ENCODE results near the gene DMRT2. TPM values are rescaled to one million over a fixed set of nuclear protein-coding genes. Genes with fewer than 3 reads are reported as not detected.
A peak's percentile ranks its signal among the peaks of the same experiment; 100 is the strongest.

Gene DMRT2
- total RNA-seq (2014; rRNA removed) (not detected in 2 replicates), Bru-seq, nascent RNA (percentile 21 among the genes with signal in this experiment), BruChase-seq, experiment 1, labeled RNA remaining after a 6-hour chase (percentile 8 among the genes with signal in this experiment), BruChase-seq, experiment 2, labeled RNA remaining after a 2-hour chase (percentile 11 among the genes with signal in this experiment)
- long read RNA-seq: 0 reads

DNA sequence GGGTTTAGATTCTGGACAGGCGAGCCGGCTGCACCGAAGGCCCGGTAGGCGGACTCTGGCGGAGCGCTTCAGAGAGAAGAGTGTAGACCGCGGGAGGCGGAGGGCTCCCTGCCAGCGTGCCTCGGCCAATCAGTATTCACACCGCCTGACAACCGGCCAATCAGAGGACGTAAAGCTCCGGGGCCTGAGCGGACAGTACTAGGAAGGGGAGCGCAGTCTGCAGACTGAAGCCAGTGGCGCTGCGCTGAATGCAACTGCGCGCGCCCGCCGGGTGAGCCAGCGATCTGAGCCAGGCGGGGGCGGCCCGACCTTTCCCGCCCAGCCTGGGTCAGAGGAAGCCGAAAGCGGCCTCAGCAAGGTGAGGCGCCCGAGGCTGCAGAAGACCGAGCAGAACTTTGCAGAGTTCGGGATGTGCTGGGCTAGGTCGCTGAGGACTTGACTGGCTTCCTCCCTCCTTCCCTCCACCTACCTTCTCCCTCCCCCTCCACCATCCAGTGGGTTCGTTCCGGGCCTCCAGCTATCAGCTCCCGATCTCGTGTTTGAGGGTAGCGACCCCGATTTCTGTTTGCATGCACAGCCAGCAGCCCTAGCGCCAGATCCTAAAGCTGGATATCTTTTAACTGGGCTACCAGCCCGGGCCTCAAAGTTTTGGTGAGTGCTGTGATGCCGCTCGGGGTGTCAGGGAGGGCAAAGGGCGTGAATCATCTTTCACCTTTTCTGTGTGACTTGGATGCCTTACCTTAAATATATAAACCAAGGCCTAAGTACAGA is at the start of gene DMRT2:
TSS of gene DMRT2 (plus strand) at position 233 of the 771 bp plus-strand sequence. CDS start 1,257 bp downstream, outside the sequence.
- H3K9ac ChIP-seq (ENCODE audit: low read length): no peak within 1 kb of the TSS
- POLR2A ChIA-PET (ENCODE audit: unreplicated experiment): no interaction called here
- no peaks in the 10 kb centered on the region for H3K9me3 ChIP-seq (ENCODE audit: low read length)
- ATAC-seq (no peak), DNase-seq (no peak)
- BruUV-seq (replicated peaks): no TSS peak
- H4K20me1 ChIP-seq (ENCODE audit: low read length): no peaks in the 10 kb centered on the region
- intact Hi-C loops (cut with micrococcal nuclease): no loop called here
- no peaks in the 10 kb centered on the region for H3F3A ChIP-seq (ENCODE audit: low read length, unreplicated experiment)
- H3K4me1 ChIP-seq (ENCODE audit: insufficient read depth, low read length): peaks cover 11% of the 10 kb centered on the region
- no peaks in the 10 kb centered on the region for H3K79me2 ChIP-seq (ENCODE audit: low read length)
- H3K27me3 ChIP-seq (ENCODE audit: low read length): no peaks in the 10 kb centered on the region
- CTCF ChIA-PET: no interaction called here
- H3K4me3 ChIP-seq (ENCODE audit: low read length): no peak within 1 kb of the TSS
- no peak within 1 kb of the TSS for H3K27ac ChIP-seq (ENCODE audit: low read length)
- no peak within 1 kb of the TSS for H3K4me2 ChIP-seq (ENCODE audit: low read length)
- TF ChIP-seq, protein P1, sequence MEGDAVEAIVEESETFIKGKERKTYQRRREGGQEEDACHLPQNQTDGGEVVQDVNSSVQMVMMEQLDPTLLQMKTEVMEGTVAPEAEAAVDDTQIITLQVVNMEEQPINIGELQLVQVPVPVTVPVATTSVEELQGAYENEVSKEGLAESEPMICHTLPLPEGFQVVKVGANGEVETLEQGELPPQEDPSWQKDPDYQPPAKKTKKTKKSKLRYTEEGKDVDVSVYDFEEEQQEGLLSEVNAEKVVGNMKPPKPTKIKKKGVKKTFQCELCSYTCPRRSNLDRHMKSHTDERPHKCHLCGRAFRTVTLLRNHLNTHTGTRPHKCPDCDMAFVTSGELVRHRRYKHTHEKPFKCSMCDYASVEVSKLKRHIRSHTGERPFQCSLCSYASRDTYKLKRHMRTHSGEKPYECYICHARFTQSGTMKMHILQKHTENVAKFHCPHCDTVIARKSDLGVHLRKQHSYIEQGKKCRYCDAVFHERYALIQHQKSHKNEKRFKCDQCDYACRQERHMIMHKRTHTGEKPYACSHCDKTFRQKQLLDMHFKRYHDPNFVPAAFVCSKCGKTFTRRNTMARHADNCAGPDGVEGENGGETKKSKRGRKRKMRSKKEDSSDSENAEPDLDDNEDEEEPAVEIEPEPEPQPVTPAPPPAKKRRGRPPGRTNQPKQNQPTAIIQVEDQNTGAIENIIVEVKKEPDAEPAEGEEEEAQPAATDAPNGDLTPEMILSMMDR (conservative IDR thresholded peaks at IDR 0.05; ENCODE audit: low read depth, low read length): no peak
- TF ChIP-seq EZH2 (IDR thresholded peaks at IDR 0.05; ENCODE audit: low read length, unreplicated experiment) (no peak), EZH2phosphoT487 (IDR thresholded peaks at IDR 0.05; ENCODE audit: borderline replicate concordance, low read length) (no peak)
- no peak within 1 kb of the TSS for H2AFZ ChIP-seq (ENCODE audit: low read length)
- no peaks in the 10 kb centered on the region for H3K9me2 ChIP-seq (replicated peaks; ENCODE audit: low read length)
- H3K36me3 ChIP-seq (ENCODE audit: low read depth, low read length): no peaks in the 10 kb centered on the region

DNA sequence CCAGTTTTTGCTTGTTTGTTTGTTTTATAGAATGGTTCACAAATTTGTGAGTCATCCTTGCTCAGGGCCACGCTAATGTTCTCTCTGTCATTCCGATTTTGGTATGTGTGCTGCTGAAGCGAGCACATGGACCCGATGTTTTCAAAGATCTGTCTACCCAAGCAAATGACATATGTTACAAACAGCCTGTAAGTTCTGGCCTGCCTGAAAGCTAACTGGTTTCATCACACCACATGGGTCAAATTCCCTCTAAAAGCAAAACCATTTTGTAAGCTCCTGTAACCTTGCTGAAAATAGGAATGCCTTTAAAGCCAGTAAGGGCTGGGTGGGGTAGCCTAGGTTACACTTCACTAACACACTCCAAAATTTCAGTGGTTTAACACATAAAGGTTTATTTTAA is 48.3 kb upstream of the DMRT2 start:
- Histone ChIP-seq H3K36me3 (ENCODE audit: low read depth, low read length) (no peaks in the 10 kb centered on the region), H3K27me3 (ENCODE audit: low read length) (no peaks in the 10 kb centered on the region), H3K9me2 (replicated peaks; ENCODE audit: low read length) (no peaks in the 10 kb centered on the region), H3K27ac (ENCODE audit: low read length) (no peak overlapping the region), H3K9me3 (ENCODE audit: low read length) (no peaks in the 10 kb centered on the region), H3K4me3 (ENCODE audit: low read length) (no peak overlapping the region), H3K4me2 (ENCODE audit: low read length) (no peak overlapping the region), H2AFZ (ENCODE audit: low read length) (no peak overlapping the region), H3K9ac (ENCODE audit: low read length) (no peak overlapping the region), H3F3A (ENCODE audit: low read length, unreplicated experiment) (peaks cover 4% of the 10 kb centered on the region), H3K4me1 (ENCODE audit: insufficient read depth, low read length) (no peaks in the 10 kb centered on the region), H3K79me2 (ENCODE audit: low read length) (no peaks in the 10 kb centered on the region), H4K20me1 (ENCODE audit: low read length) (no peaks in the 10 kb centered on the region)
- ChIA-PET CTCF (no interaction called here), POLR2A (ENCODE audit: unreplicated experiment) (no interaction called here)
- no TSS peak for BruUV-seq (replicated peaks)
- ATAC-seq (no peak), DNase-seq (peak; percentile 22)
- intact Hi-C loops (cut with micrococcal nuclease): loop anchor here (10.0 kb wide), 1 partner anchor 187 kb away; no protein-coding TSS in a partner anchor
- TF ChIP-seq, protein P1 (conservative IDR thresholded peaks at IDR 0.05; ENCODE audit: low read depth, low read length): no peak
- TF ChIP-seq EZH2 (IDR thresholded peaks at IDR 0.05; ENCODE audit: low read length, unreplicated experiment): no peak
- no peak for TF ChIP-seq EZH2phosphoT487 (IDR thresholded peaks at IDR 0.05; ENCODE audit: borderline replicate concordance, low read length)

DNA sequence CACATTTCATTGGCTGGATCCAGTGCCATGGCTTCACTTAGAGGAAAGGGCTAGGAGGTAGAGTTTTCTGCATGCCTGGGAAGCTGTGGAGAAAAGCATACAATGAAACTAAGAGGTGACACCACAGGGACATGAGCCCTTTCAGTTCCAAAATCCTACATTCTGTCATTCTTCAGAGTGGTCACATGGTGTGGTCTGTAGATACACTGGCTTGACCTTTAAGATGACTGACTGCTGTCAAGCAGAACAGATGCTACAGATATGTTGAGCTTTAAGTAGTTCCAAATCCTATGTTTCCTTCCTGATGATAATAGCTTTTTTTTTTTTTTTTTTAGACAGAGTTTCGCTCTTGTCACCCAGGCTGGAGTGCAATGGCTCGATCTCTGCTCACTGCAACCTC is 47.5 kb upstream of the DMRT2 start:
- CTCF ChIA-PET: no interaction called here
- POLR2A ChIA-PET (ENCODE audit: unreplicated experiment): no interaction called here
- no TSS peak for BruUV-seq (replicated peaks)
- no peaks in the 10 kb centered on the region for H3K27me3 ChIP-seq (ENCODE audit: low read length)
- no peaks in the 10 kb centered on the region for H3K4me1 ChIP-seq (ENCODE audit: insufficient read depth, low read length)
- H2AFZ ChIP-seq (ENCODE audit: low read length): no peak overlapping the region
- no peak overlapping the region for H3K9ac ChIP-seq (ENCODE audit: low read length)
- H3K79me2 ChIP-seq (ENCODE audit: low read length): no peaks in the 10 kb centered on the region
- no peaks in the 10 kb centered on the region for H3K9me2 ChIP-seq (replicated peaks; ENCODE audit: low read length)
- DNase-seq (no peak), ATAC-seq (no peak)
- no peak for TF ChIP-seq EZH2phosphoT487 (IDR thresholded peaks at IDR 0.05; ENCODE audit: borderline replicate concordance, low read length)
- TF ChIP-seq, protein P1 (conservative IDR thresholded peaks at IDR 0.05; ENCODE audit: low read depth, low read length): no peak
- TF ChIP-seq EZH2 (IDR thresholded peaks at IDR 0.05; ENCODE audit: low read length, unreplicated experiment): no peak
- H3F3A ChIP-seq (ENCODE audit: low read length, unreplicated experiment): peaks cover 4% of the 10 kb centered on the region
- no peaks in the 10 kb centered on the region for H3K36me3 ChIP-seq (ENCODE audit: low read depth, low read length)
- no peak overlapping the region for H3K27ac ChIP-seq (ENCODE audit: low read length)
- H3K4me3 ChIP-seq (ENCODE audit: low read length): no peak overlapping the region
- intact Hi-C loops (cut with micrococcal nuclease): loop anchor here (10.0 kb wide), 1 partner anchor 188 kb away; no protein-coding TSS in a partner anchor
- H3K9me3 ChIP-seq (ENCODE audit: low read length): no peaks in the 10 kb centered on the region
- H3K4me2 ChIP-seq (ENCODE audit: low read length): no peak overlapping the region
- no peaks in the 10 kb centered on the region for H4K20me1 ChIP-seq (ENCODE audit: low read length)

Data from PC-3 (cell line).